Head of caudate nucleus (tissue), 42 donors: ENCODE measurements around the gene LAMC2.

Experiments used
- DNase-seq, 42 donors: peaks; one replicate each; pipeline versions ENCODE4 v3.0.0 to v3.0.0-alpha.2; 2020 to 2021; ENCODE audit warnings: mixed read lengths in 7 of 42
- intact Hi-C: fragments of 100-400 bp; cut with DNase I; formaldehyde crosslinking; loops from one replicate; pipeline ENCODE4 v1.15.0; 2022

LAMC2 gene

DNA sequence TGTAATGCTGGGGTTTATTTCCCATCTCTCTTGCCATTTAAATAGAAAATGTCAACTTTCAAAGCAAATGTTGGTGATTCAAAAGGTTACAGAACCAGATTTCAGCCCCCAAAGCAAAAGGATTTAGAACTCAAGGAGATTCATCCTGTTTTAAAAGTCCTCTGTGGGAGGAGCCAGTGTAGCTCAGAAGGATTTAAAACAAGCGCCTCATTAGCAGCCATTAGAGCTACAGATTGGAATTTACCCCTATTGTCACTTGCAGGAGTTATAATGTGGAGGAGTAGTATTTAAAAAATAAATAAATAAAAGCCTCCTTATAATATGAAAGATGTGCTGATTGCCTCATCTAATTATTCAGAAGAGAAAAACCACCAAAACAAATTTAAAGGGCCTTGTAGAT is 107.8 kb downstream of the LAMC2 start:
- DNase-seq = no peak
- intact Hi-C loops = no loop called here
